Stimulated activated CD8-positive, alpha-beta memory T cell treated with anti-CD3 and anti-CD28 coated beads, Interleukin-4, amount 100 ng/mL, for 1 hour (primary cell): ENCODE measurements around the gene PLXDC1.
"Not testable (repeated sequence)": the region's sequence is repeated elsewhere in the genome, so short reads cannot be mapped to it uniquely, and the experiment has no call there.

ENCODE experiments used
- DNase-seq, 2 donors: peaks; one replicate each; pipeline ENCODE4 v3.0.0-alpha.2; 2020; ENCODE audit warnings: low read depth in 2 of 2, low spot score in 1 of 2

The PLXDC1 gene

DNA sequence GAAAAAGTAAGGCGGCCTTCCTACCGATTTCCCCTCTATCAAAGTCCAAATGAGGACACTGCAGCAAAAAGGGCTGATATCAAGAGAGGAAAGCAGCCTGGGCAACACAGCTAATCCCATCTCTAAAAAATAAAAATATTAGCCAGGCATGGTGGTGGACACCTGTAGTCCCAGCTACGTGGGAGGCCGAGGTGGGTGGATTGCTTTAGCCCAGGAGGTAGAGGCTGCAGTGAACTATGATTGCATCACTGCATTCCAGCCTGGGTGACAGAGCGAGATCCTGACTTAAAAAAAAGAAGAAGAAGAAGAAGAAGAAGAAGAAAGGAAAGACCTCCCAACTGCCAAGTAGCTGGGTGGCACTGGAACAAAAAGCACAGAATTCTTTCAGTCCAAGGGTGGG lies 31.6 kb upstream of the PLXDC1 start:
- DNase-seq, result no peak

DNA sequence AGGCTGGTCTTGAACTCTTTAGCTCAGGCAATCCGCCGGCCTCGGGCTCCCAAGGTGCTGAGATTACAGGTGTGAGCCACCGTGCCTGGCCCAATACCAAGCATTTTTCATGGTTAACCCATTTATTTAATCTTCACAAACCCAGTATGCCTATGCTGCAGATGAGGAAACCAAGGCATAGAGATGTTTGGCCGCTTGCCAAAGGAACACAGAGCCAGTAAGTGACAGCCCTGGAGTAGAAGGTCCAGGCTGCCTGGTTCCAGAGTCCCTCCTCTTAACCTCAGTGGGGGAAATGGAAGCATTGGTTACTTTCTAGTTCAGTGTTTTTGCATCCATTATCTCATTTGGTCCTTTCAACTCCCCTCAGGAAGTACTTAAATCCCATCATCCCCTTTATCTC lies 29.9 kb upstream of the PLXDC1 start:
- DNase-seq, result no peak

DNA sequence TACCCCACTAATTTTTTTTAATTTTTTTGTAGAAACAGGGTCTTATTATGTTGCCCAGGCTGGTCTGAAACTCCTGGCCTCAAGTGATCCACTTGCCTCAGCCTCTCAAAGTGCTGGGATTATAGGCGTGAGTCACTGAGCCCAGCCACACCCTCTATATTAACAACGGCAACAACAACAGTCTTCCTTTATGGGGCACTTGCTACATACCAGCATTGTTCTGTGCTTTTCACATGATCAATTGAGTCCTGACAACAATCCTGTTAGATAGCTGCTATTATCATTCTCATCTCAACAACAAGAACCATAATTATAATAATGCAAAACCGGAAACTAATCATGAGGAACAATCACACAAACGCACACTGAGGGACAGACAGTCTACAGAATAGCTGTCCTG lies 27.1 kb upstream of the PLXDC1 start:
- no peak for DNase-seq

DNA sequence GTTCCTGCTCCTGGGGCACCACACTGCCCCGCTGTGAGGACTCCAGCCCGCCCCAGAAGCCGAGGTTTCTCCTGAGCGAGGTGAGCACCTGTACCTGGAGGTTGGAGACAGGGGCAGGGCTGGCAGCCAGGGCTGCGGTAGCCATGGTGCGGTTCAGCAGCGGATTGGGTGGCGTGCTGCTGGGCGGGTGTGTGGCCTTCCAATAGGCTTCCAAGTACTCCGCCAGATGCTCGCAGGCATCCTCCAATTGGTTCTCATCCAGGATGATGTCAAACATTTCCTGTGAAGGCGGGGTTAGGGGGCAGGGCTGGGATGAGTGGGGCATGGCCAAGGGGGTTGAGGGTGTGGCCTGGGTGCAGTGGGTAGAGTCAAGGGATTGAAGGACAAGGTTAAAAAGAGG lies 25.8 kb upstream of the PLXDC1 start:
- no peak for DNase-seq

DNA sequence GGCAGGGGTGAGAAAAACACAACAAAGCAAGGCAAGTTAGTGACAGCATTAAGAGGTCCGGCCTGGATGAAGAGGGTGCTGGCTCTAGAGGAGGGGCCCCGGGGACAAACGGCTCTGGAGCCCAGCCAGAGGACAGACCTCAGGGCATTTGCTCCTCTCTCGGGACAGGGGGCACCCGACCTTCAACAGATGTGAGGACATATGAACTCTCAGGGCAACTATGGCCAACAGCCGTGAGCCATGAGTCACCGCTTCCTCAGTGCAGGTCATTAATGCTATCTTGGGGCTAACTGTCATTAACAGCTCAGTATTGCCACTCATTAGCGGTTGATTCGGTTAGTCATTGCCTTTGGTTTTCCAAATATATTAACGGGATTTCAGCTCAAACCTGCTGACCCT lies 24.3 kb upstream of the PLXDC1 start:
- DNase-seq, result no peak

DNA sequence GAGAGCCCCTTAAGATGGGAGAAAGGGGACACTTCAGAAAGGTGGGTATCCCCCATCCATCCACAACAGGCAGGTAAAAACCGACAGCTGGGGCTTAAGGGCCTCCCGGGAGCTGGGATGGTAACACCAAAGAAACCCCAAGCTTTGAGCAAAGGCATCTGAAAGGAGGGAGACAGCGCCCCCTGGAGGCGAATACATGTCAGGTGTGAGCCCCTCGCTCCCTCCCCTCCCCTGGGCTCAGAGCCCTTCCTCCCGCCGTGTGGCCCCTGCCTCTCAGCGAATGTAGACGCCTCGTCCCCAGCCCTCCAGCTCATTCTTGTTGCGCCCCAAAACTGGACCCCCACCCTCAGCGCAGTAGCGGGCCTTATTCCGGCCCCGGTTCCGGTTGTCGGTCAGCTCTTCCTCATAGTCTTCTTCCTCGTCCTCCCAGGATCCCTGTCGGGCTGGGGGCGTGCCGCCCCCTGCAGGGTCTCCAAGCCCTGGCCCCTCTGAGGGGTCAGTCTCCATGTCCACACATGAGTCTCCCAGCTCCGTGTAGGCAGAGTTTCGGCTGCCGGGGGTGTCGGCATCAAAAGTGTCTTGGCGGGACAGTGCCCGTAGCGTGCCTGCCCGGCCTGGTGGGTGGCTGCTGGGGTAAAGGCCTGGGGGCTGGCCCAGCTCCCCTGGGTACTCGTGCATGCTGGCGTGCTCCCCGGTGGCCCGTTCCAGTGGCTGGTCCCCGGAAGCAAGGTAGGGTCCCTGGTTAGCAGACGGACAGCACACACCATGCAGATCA lies 23.7 kb upstream of the PLXDC1 start:
- DNase-seq, result peak; percentile 57 to 69

DNA sequence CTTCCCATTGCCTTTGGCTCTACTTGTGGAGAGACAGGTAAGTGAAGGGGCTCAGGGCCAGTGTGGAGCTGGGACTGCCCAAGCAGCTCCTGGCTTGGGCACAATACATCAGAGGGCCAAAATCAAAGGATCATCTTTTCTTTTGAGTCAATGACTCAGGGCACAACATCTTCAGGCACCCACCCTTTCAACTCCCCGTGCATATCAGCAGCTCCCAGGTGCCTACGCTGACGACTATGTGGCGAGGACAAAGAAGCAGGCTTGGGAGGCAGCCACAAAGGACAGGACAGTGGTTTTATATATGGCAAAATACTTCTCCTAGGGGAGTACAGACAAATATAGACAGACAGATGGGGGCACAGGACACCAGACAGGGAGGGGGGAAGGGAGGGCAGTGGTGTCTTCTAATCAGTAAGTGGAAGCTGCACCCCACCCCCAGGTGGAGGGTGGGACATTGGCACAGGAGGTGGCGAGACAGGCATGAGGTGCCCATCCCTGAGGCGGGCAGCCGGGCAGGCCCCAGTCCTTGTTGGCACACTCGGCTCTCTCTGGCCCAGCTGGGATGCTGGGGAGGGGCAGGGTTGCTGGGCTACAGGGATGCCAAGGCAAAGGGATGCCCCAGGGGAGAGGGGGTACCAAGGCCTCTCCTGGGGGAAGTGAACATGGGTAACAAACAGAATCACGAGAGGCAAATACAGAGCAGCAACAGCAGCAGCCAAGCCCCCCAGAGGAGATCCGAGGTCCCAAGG lies 22.3 kb upstream of the PLXDC1 start:
- no peak for DNase-seq

DNA sequence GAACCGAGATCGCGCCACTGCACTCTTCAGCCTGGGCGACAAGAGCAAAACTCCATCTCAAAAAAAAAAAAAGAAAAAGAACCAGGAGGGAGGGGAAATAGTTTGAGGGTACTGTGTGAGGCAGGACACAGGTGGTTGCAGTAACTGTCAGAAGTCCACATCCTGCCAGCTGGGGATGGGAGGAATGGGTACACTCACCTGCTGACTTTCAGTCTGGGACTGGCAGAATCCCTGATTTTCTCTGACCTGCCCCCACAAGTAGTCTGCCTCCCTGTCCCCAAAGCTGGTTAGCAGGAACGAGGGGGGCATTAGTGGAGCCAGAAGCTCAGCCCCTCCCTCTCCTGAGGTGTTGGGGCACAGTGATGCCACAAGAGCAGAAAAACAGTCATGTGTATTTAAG lies 21.6 kb upstream of the PLXDC1 start:
- no peak for DNase-seq

DNA sequence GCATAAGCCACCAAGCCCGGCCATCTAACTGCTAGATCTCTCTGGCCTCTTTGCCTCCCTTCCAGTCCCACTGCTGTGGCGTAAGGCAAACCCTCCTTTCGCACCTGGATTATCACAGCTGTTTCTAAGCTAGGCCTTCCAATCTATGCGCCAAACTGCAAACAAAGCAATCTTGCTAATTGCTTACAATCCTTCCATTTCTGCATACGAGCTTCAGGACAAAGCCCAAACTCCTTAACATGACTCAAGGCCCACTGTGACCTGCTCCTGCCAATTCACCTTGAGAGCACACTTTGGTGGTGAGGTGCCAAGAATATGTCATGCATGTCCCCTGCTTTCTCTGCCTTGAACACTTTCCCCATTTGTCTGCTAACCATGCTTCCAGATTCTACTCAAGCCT lies 20.5 kb upstream of the PLXDC1 start:
- DNase-seq, result no peak

DNA sequence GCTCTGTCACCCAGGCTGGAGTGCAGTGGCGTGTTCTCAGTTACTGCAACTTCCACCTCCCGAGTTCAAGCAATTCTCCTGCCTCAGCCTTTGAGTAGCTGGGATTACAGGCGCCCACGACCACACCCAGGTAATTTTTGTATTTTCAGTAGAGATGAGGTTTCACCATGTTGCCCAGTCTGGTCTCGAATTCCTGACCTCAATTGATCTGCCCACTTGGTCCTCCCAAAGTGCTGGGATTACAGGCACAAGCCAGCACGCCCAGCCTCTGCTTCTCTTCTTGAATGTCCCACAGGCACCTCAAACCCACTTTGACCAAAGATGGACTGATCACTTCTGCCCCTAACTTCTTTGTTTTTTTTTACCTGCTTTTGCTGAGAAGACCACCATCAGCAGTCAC lies 19.1 kb upstream of the PLXDC1 start:
- DNase-seq, result no peak

DNA sequence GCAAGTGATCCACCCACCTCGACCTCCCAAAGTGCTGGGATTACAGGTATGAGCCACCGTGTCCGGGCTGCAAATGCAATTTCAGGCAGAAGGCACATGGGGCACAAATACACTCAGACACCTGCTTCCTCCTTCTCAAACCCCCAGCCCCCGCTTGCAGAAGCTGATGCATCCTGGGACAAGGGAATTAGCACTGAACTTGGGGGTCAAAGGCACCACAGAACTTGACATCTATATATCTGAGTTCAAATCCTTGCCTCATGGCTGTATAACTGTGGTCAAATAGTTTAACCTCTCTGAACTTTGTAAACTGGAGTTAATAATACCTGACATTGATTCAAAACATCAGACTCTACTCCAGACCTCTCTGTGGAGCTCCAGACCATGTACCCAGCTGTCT lies 18.7 kb upstream of the PLXDC1 start:
- DNase-seq, result no peak

DNA sequence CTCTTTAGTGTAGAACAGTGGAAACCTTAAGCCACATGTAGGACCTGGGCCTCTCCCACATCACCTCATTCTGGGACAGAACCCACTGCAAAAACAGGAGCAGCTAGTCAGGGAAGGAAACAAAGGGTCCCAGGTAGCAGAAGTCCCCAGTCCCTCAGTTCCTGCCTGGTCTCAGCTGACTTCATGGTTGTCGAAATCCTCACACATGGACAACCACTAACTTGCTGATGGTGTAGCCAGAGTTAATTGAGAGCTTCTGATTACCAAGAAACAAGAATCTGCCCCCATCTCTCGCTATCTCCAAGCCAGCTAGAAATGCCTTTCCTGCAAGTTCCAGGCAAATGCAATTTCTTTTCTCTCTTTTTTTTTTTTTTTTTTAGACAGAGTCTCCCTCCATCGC lies 18.1 kb upstream of the PLXDC1 start:
- no peak for DNase-seq

DNA sequence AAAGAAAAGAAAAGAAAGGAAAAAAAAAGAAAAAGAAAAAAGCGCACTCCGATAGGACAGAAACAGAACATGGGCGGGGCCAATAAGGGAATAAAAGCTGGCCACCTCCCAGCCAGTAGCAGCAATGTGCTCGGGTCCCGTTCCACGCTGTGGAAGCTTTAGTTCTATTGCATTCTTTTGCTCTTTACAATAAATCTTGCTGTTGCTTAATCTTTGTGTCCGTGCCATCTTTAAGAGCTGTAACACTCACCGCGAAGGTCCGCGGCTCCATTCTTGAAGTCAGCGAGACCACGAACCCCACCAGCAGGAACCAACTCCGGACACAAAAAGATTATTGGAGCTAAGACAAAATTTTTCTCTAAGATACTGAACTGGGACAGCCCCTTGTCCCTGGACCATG lies 17.7 kb upstream of the PLXDC1 start:
- no peak for DNase-seq

DNA sequence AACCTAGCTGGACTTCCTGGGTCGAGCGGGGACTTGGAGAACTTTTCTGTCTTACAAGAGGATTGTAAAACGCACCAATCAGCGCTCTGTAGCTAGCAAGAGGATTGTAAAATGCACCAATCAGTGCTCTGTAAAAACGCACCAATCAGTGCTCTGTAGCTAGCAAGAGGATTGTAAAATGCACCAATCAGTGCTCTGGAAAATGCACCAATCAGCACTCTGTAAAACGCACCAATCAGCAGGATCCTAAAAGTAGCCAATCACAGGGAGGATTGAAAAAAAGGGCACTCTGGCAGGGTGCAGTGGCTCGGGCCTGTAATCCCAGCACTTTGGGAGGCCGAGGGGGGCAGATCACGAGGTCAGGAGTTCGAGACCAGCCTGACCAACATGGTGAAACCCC lies 17.1 kb upstream of the PLXDC1 start:
- DNase-seq, result not testable (repeated sequence)

DNA sequence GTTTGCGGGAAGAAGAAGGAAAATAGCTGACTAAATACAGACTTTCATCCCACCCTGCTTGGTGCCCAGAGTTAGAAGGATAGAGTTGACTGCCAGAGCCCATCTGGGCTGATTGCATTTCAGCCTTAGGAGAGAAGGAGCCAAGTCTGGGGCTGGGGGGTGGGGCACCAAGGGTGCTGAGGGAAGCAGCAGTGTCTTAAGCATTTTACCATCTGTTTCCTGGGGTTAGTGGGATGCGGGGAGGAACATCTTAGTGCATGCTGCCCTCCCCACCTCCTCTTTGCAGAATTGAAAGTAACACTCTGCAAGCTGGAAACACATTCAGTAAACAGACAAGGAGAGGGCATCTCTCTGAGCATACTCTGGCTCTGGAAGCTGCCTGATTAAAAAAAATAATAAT lies 16.0 kb upstream of the PLXDC1 start:
- no peak for DNase-seq

DNA sequence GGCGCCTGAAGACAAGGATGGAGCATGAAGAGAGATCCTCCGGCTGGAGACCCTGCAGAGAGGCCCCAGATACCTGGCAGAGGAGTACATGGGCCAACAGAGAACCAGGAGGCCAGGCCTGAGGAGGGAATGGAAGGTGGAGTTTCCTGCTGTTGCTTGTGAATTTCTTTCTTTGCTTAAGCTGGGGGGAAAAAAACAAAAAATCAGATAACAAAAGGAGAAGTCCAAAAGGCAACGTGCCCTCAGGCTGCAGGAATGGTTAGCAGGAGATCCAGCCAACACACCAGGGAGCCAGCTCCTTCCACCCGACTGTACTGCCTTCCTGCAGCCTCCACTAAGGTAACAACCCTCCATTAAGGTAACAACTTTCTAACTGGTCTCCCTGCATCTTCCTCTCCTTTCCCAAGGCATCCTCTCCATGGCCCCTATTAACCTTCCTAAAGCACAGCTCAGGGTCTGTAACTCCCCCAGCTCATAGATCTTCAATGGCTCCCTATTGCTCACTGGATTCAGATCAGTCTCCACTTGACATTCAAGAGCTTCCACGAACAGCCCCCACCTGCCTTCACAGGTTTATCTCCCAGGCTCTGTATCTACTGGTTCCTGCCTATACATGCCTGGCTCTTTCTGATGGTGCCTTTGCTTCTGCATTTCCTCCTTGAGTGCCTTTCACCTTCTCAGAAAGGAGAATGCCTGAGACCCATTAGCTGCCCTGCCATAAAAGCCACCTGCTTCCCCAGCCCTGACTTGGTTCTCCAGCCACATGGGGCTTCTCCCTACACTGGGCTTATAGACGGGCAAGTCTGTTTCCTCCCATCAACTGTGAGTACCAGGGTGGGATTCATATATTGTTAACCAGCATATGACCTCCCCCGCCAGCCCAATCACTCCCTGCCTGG lies 15.2 kb upstream of the PLXDC1 start:
- no peak for DNase-seq

DNA sequence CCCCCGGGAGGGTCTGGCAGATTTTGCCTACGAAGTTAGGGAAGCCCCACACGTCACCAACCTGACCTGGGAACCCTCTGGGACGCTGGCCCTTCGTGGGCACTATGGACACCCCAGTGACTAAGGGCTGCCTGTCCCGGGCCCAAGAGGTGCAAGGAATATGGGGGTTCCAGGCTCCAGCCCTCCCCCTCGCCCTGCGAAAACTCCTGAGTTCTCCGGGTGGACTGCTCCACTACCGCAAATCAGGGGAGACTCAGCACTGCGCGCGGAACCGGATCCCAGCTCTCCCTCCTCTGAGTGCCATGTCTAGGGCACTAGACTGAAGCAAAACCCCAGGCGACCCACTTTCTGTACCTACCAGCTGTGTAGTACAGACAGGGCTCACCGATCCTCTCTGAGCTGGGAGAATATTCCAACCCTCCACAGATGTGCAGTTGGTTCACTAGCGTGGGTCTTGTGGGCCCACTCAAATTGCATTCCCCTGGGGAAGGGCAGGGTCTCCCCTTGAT lies 14.5 kb upstream of the PLXDC1 start, which contains the start of gene ARL5C:
TSS of gene ARL5C (minus strand) at position 321 of the 509 bp plus-strand sequence. CDS start 401 bp downstream, outside the sequence.
- no peak for DNase-seq

DNA sequence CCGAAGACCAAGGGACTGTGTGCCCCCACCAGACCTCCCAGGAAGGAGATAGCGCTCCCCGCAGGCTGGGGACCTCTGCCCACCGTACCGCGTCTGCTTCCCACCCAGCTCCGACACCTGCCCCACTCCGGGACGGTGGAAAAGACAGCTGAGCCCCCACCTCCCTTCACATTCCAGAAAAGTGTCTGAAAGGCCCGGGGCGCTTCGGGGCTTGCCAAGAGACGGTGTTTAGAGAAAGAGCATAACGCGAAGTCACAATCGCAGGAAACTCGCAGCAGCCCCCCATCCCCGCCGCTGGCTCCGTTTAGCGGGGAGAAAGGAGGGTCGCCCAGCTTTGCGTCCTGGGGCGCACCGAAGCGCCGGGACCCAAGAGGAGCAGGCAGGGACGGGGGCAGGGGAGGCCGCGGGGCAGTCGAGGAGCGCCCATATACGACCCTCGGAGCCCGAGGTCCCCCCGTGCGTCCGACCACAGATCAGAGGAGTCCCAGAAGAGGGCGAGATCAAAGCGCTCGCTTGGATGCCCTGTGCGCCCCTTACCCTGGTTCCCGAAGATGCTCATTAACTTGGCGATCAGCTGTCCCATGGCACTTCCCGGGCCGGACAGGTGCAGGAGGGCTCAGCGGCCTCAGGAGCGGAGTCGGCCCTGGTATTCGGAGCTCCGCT lies 13.9 kb upstream of the PLXDC1 start:
- no peak for DNase-seq

DNA sequence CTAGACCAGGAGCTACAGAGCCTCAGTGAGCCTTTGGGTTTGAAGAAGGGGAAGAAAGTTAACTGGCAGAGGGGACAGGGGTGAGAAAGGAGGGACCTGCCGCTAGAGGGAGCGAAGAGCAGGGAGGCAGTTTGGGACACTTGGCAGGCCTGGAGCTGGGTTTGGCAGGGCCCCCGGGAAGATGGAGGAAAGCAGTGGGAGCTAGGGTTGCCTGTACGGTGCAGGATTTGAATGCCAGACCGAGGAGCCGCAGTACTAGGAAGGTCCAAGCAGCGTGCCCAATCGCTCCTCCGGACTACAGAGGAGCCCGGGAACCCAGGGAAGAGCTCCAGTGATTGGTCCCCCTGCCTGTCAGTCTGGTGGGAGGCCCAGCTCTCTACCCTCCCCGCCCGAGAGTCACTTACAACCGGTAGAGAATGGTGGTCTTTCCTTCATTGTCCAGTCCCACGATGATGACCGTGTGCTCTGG lies 13.3 kb upstream of the PLXDC1 start:
- DNase-seq, result peak; percentile 36 to 47

DNA sequence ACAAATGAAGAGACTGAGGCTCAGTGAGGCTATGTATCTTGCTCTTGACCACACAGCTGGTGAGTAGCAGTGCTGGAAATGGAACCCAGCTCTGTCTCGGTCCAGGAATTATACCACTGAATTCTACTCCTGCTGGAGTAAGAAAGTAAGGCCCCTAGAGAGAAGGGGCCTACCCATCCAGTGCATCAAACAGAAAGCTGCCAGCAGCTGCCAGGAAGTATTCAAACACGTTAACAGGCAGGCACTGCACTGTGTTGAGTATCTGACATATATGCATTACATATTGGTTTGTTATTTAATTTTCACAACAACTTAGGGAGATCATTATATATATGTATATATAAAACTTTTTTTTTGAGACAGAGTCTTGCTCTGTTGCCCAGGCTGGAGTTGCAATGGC lies 10.5 kb upstream of the PLXDC1 start:
- DNase-seq, result no peak

DNA sequence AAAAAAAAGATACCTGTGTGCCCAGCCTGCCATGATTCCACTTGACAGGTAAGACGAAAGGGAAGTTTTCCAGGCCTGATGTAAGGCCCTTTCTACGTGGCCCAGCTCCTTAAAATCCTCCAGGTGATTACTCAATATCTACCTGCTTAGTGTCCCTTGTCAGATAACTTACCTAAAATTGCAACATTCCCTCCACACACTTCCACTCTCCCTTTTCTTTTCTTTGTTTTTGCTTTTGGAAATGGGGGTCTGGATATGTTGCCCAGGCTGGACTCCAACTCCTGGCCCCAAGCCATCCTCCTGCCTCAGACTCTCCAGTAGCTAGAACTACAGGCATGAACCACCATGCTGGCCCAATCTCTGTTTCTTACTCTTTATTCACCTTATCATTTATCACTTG lies 7.2 kb upstream of the PLXDC1 start:
- DNase-seq, result no peak
